Measurements from ENCODE around the gene NAALADL1. TPM values are rescaled to one million over a fixed set of nuclear protein-coding genes. Genes with fewer than 3 reads are reported as not detected.

NAALADL1 gene
- total RNA-seq, 1 experiment from 2014 or later, result 0.23 TPM

- no TSS peak for BruUV-seq (replicated peaks)
- Mint-ChIP-seq H3K9me3 (ENCODE audit: unreplicated experiment) (no peaks in the 10 kb centered on the region), H3K36me3 (ENCODE audit: insufficient read depth, unreplicated experiment) (no peaks in the 10 kb centered on the region), H3K27me3 (ENCODE audit: insufficient read depth, unreplicated experiment) (no peaks in the 10 kb centered on the region), H3K27ac (ENCODE audit: unreplicated experiment) (no peak overlapping the region), H3K4me3 (ENCODE audit: unreplicated experiment) (no peak overlapping the region), H3K4me1 (ENCODE audit: low read depth, unreplicated experiment) (no peaks in the 10 kb centered on the region)
- DNase-seq, result no peak
- H3K9me3 ChIP-seq, result no peaks in the 10 kb centered on the region
- no peaks in the 10 kb centered on the region for H3K27me3 ChIP-seq (replicated peaks; ENCODE audit: control insufficient read depth, insufficient read depth, low read length)
- no peaks in the 10 kb centered on the region for H3K36me3 ChIP-seq (ENCODE audit: control insufficient read depth, insufficient read depth, low read length)
- no peak for TF ChIP-seq CTCF (IDR thresholded peaks at IDR 0.05; ENCODE audit: insufficient read depth in 1 of 2, low read depth in 1 of 2, low read length in 1 of 2, severe bottlenecking in 1 of 2, unreplicated experiment in 1 of 2)
- intact Hi-C loops (cut with micrococcal nuclease; ENCODE audit: unreplicated experiment), result no loop called here
- POLR2A ChIA-PET, result no interaction called here
- H3K4me3 ChIP-seq (ENCODE audit: low read depth, low read length), result no peak overlapping the region
- H3K4me1 ChIP-seq, result no peaks in the 10 kb centered on the region
- CTCF ChIA-PET, result interaction anchor here (0.6 to 0.9 kb wide), 2 partner anchors 48 to 314 kb away, joined by 3 read pairs; partner anchors contain the start of gene ZNHIT2
These were observed 10.9 kb upstream of the NAALADL1 start for GRCh38 chr11:65069217-65069616.

- no peaks in the 10 kb centered on the region for H3K36me3 ChIP-seq (ENCODE audit: control insufficient read depth, insufficient read depth, low read length)
These were observed 9.1 kb upstream of the NAALADL1 start for GRCh38 chr11:65067446-65067845.

DNA sequence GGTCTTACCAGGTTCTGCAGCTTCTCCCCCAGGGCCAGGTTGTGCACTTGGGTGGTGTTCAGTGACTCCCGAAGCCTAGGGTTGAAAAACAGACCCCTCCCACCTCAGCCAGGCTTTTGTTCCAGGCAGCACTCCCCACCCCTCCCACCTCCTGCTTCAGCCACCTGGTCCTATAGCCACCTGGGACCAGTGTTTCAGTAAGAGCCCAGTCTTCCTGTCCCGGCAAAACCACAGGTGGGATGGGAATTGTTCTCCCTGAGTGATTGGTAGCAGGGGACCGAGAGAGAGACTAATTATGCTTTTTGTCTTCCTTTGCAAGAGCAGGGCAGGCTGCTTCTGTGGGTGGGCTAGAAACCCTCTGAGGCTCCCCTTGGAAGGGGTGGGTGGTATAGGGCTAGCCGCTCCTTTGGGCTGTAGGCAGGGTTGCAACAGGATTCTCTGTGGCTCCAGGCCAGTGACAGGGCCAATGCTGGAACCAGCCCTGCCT is 8.5 kb upstream of the NAALADL1 start:
- ChIA-PET CTCF (interaction anchor here (1.1 kb wide), 1 partner anchor 40 kb away, joined by 3 read pairs; the partner anchor contains the start of gene SNX15), POLR2A (no interaction called here)
- H3K4me3 Mint-ChIP-seq (ENCODE audit: unreplicated experiment), result no peak overlapping the region
- Histone ChIP-seq H3K9me3 (no peaks in the 10 kb centered on the region), H3K27me3 (replicated peaks; ENCODE audit: control insufficient read depth, insufficient read depth, low read length) (no peaks in the 10 kb centered on the region), H3K4me3 (ENCODE audit: low read depth, low read length) (no peak overlapping the region), H3K4me1 (no peaks in the 10 kb centered on the region), H3K36me3 (ENCODE audit: control insufficient read depth, insufficient read depth, low read length) (no peaks in the 10 kb centered on the region)
- H3K27ac Mint-ChIP-seq (ENCODE audit: unreplicated experiment), result no peak overlapping the region
- intact Hi-C loops (cut with micrococcal nuclease; ENCODE audit: unreplicated experiment), result no loop called here
- BruUV-seq (replicated peaks), result no TSS peak
- TF ChIP-seq CTCF (IDR thresholded peaks at IDR 0.05; ENCODE audit: insufficient read depth in 1 of 2, low read depth in 1 of 2, low read length in 1 of 2, severe bottlenecking in 1 of 2, unreplicated experiment in 1 of 2), result no peak
- H3K9me3 Mint-ChIP-seq (ENCODE audit: unreplicated experiment), result no peaks in the 10 kb centered on the region
- no peaks in the 10 kb centered on the region for H3K4me1 Mint-ChIP-seq (ENCODE audit: low read depth, unreplicated experiment)
- no peak for DNase-seq
- H3K27me3 Mint-ChIP-seq (ENCODE audit: insufficient read depth, unreplicated experiment), result no peaks in the 10 kb centered on the region
- no peaks in the 10 kb centered on the region for H3K36me3 Mint-ChIP-seq (ENCODE audit: insufficient read depth, unreplicated experiment)

More at GRCh38 chr11:65067446-65067845, 9.1 kb upstream of the NAALADL1 start:
- Histone ChIP-seq H3K4me3 (ENCODE audit: low read depth, low read length) (no peak overlapping the region), H3K9me3 (no peaks in the 10 kb centered on the region), H3K27me3 (replicated peaks; ENCODE audit: control insufficient read depth, insufficient read depth, low read length) (no peaks in the 10 kb centered on the region), H3K4me1 (no peaks in the 10 kb centered on the region)
- no peak for DNase-seq
- Mint-ChIP-seq H3K4me1 (ENCODE audit: low read depth, unreplicated experiment) (no peaks in the 10 kb centered on the region), H3K27ac (ENCODE audit: unreplicated experiment) (no peak overlapping the region), H3K36me3 (ENCODE audit: insufficient read depth, unreplicated experiment) (no peaks in the 10 kb centered on the region), H3K9me3 (ENCODE audit: unreplicated experiment) (no peaks in the 10 kb centered on the region), H3K4me3 (ENCODE audit: unreplicated experiment) (no peak overlapping the region), H3K27me3 (ENCODE audit: insufficient read depth, unreplicated experiment) (no peaks in the 10 kb centered on the region)
- ChIA-PET CTCF (no interaction called here), POLR2A (no interaction called here)
- no TSS peak for BruUV-seq (replicated peaks)
- intact Hi-C loops (cut with micrococcal nuclease; ENCODE audit: unreplicated experiment), result no loop called here
- no peak for TF ChIP-seq CTCF (IDR thresholded peaks at IDR 0.05; ENCODE audit: insufficient read depth in 1 of 2, low read depth in 1 of 2, low read length in 1 of 2, severe bottlenecking in 1 of 2, unreplicated experiment in 1 of 2)
